Tibial nerve (tissue), 4 donors: ENCODE measurements around the gene RBM47. TPM values are rescaled to one million over a fixed set of nuclear protein-coding genes. Genes with fewer than 3 reads are reported as not detected.
"Not testable (repeated sequence)": the region's sequence is repeated elsewhere in the genome, so short reads cannot be mapped to it uniquely, and the experiment has no call there.

Source experiments
- DNase-seq, 2 donors: peaks; one replicate each; pipeline ENCODE4 v3.0.0-alpha.2; 2019; ENCODE audit warnings: low spot score in 2 of 2
- H3K27ac ChIP-seq, 4 donors: fragments of 200-600 bp; sonication (generic) in 3 of 4; one replicate each; pipeline ENCODE4 v1.5.1; 2017 to 2019; ENCODE audit warnings: mild to moderate bottlenecking in 1 of 4
- H3K27me3 ChIP-seq, 2 donors: fragments of 200-600 bp; sonication (generic) in 1 of 2; one replicate each; pipeline versions ENCODE4 v1.5.1 to v1.6.0; 2017 to 2019
- H3K36me3 ChIP-seq, 3 donors: fragments of 200-600 bp; sonication (generic); one replicate each; pipeline ENCODE4 v1.5.1; 2018 to 2019
- H3K4me1 ChIP-seq, 4 donors: fragments of 200-600 bp; sonication (generic) in 3 of 4; one replicate each; pipeline ENCODE4 v1.5.1; 2017 to 2019
- H3K4me3 ChIP-seq, 4 donors: fragments of 200-600 bp; sonication (generic) in 3 of 4; one replicate each; pipeline ENCODE4 v1.5.1; 2017 to 2019; ENCODE audit warnings: mild to moderate bottlenecking in 1 of 4, moderate library complexity in 1 of 4
- H3K9me3 ChIP-seq, 4 donors: fragments of 200-600 bp; sonication (generic) in 3 of 4; one replicate each; pipeline ENCODE4 v1.5.1; 2017 to 2019
- EP300 ChIP-seq, 2 donors: sonication (generic); formaldehyde crosslinking; IDR thresholded peaks; one replicate each; pipeline ENCODE4 v1.6.1; 2017; ENCODE audit warnings: antibody characterized with exemption in 2 of 2, mild to moderate bottlenecking in 1 of 2
- POLR2A ChIP-seq, 2 donors: fragments of 450-650 bp; IDR thresholded peaks; one replicate each; pipeline ENCODE4 v1.6.1; 2017; ENCODE audit warnings: antibody characterized with exemption in 2 of 2, mild to moderate bottlenecking in 2 of 2, moderate library complexity in 2 of 2
- WGBS, 2 donors: methylation state at CpG; one replicate each; pipeline ENCODE4 v1.1.5; 2018; 5-methylcytosine and 5-hydroxymethylcytosine counted together
- total RNA-seq, 4 donors: library from RNA; depleted of rRNA; stranded (reverse); fragments of >200 nt; gene quantifications; one replicate each; pipeline ENCODE4 v1.1.0, GENCODE V29; 2016
- TF ChIP-seq, protein P1 (sequence below), 5 experiments: fragments of 200-600 bp in 3 of 5; fragments of 450-650 bp in 2 of 5; sonication (generic) in 3 of 5; IDR thresholded peaks; one replicate each; pipeline ENCODE4 v1.5.1; 2016 to 2019; ENCODE audit warnings: antibody characterized with exemption in 5 of 5, mild to moderate bottlenecking in 3 of 5, moderate library complexity in 2 of 5

RBM47 gene
- total RNA-seq, 4 donors from 2014 or later = 22.8 to 93.9 (median 41.0) TPM

DNA sequence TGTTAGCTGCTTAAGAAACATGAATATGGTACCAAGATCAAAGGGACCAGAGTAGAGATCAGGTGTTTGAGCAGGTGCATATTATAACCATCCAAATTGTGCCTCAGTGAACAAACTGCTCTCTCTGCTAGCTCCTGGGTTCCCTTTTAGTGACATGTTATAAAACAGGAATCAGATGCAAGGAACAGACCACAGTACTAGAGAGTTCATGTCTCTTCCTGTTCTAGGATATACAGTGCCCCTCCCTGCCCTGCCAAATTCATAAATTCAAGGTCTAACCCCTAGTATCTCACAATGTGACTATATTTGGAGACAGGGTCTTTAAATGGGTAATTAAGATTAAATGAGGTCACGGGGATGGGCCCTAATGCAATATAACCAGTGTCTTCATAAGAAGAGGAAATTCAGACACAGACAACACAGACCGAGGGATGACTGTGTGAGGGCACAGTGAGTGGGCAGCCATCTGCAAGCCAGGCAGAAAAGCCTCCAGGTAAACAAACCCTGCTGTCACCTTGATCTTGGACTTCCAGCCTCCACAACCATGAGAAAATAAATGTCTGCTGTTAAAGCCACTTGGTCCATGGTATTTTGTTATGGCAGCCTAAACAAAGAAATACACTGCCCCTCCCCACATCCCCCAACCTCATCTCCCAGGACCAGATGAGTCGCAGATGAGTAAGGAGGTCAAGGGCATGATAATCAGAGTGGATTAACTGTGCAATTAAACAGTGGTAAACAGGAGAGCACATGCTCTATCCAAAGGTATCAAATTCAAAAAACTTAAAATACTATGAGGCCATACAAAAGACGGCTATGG, 82.5 kb downstream of the RBM47 start:
- H3K27ac ChIP-seq = no peak overlapping the region
- H3K27me3 ChIP-seq = no peaks in the 10 kb centered on the region
- 80 to 87% methylated on average over 4 of the region's 4 CpGs for WGBS, 2 donors
- DNase-seq = no peak
- no peaks in the 10 kb centered on the region for H3K9me3 ChIP-seq
- no peak overlapping the region for H3K4me3 ChIP-seq
- TF ChIP-seq POLR2A (IDR thresholded peaks at IDR 0.05) (no peak), EP300 (IDR thresholded peaks at IDR 0.05) (no peak)
- TF ChIP-seq, protein P1, sequence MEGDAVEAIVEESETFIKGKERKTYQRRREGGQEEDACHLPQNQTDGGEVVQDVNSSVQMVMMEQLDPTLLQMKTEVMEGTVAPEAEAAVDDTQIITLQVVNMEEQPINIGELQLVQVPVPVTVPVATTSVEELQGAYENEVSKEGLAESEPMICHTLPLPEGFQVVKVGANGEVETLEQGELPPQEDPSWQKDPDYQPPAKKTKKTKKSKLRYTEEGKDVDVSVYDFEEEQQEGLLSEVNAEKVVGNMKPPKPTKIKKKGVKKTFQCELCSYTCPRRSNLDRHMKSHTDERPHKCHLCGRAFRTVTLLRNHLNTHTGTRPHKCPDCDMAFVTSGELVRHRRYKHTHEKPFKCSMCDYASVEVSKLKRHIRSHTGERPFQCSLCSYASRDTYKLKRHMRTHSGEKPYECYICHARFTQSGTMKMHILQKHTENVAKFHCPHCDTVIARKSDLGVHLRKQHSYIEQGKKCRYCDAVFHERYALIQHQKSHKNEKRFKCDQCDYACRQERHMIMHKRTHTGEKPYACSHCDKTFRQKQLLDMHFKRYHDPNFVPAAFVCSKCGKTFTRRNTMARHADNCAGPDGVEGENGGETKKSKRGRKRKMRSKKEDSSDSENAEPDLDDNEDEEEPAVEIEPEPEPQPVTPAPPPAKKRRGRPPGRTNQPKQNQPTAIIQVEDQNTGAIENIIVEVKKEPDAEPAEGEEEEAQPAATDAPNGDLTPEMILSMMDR (IDR thresholded peaks at IDR 0.05) = no peak
- no peaks in the 10 kb centered on the region for H3K36me3 ChIP-seq
- H3K4me1 ChIP-seq = no peaks in the 10 kb centered on the region

DNA sequence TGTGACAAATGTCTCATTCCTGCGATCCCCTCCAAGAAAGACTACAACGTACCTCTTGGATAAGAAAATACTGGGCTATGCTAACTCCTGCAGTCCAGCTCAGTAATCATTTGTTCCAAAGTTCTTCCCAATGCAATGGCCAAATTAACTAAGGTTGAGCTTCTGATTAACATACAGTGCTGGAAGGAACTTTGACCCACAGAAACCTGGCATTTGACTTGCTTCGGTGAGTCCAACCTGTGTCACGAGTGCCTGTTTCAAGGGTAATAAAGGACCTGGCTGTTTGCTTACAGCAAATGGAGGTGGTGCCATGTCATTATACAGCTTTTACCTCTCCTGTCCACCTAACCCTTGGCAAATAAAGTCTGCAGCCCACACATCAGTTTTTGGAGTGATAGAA, 83.2 kb downstream of the RBM47 start:
- TF ChIP-seq POLR2A (IDR thresholded peaks at IDR 0.05) (no peak), EP300 (IDR thresholded peaks at IDR 0.05) (no peak)
- TF ChIP-seq, protein P1 (IDR thresholded peaks at IDR 0.05) = no peak
- Histone ChIP-seq H3K27me3 (no peaks in the 10 kb centered on the region), H3K27ac (no peak overlapping the region), H3K4me3 (no peak overlapping the region), H3K36me3 (no peaks in the 10 kb centered on the region), H3K9me3 (no peaks in the 10 kb centered on the region), H3K4me1 (no peaks in the 10 kb centered on the region)
- WGBS, 2 donors = 89 to 91% methylated on average over 4 of the region's 4 CpGs
- DNase-seq = no peak

DNA sequence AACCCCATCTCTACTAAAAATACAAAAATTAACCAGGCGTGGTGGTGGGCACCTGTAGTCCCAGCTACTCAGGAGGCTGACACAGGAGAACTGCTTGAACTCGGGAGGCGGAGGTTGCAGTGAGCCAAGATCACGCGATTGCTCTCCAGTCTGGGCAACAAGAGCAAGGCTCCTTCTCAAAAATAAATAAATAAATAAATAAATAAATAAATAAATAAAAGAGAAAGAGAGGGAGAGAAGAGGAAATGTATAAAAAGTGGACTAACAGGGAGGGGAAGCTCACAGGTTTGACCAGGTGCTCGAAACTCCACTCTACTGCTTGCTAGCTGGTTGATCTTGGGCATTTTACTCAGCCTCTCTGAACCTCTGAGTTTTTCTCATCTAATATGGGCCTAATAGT, 84.2 kb downstream of the RBM47 start:
- 97% methylated on average over 6 of the region's 6 CpGs for WGBS, 2 donors
- not testable (repeated sequence) for H3K9me3 ChIP-seq, H3K36me3 ChIP-seq, H3K27me3 ChIP-seq, H3K4me3 ChIP-seq, H3K4me1 ChIP-seq, H3K27ac ChIP-seq, DNase-seq

DNA sequence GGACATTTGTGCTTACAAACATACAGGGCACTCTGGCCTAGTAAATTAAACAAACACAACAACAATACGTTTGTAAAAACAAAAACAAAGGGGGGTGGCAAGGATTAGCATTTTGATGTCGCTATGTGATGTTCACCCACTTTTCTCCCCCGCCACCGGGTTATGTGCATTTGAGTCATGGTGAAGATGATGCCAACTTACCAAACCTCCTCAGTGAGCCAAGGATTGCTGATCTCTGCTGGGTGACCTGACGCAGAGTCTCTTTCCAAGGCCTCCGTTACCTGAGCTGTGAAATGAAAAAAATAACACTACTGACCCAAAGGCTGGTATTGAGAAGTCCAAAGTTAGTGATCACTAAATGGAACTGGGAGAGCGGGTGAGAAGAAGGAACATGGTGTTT, 85.4 kb downstream of the RBM47 start:
- Histone ChIP-seq H3K27me3 (no peaks in the 10 kb centered on the region), H3K9me3 (no peaks in the 10 kb centered on the region), H3K4me1 (no peaks in the 10 kb centered on the region), H3K27ac (no peak overlapping the region), H3K36me3 (no peaks in the 10 kb centered on the region), H3K4me3 (no peak overlapping the region)
- WGBS, 2 donors = 85 to 91% methylated on average over 7 of the region's 7 CpGs
- DNase-seq = no peak
- TF ChIP-seq EP300 (IDR thresholded peaks at IDR 0.05) (no peak), POLR2A (IDR thresholded peaks at IDR 0.05) (no peak)
- TF ChIP-seq, protein P1 (IDR thresholded peaks at IDR 0.05) = no peak

DNA sequence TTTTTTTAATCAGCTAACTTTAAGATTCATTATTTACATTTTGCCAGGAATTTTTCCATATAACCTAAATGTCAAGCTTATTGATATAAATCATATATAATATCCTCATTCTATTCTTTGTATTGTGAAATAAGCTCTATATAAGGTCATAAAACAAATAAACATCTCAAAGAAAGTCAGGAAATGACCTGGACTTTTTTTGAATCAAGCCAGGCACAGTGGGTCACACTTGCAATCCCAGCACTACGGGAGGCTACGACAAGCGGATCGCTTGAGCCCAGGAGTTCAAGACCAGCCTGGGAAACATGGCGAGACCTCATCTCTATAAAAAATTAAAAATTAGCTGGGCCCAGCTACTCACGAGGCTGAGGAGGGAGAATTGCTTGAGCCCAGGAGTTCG, 88.9 kb downstream of the RBM47 start:
- no peak overlapping the region for H3K27ac ChIP-seq
- WGBS, 2 donors = 89 to 92% methylated on average over 7 of the region's 7 CpGs
- no peak for TF ChIP-seq EP300 (IDR thresholded peaks at IDR 0.05)
- TF ChIP-seq POLR2A (IDR thresholded peaks at IDR 0.05) = no peak
- TF ChIP-seq, protein P1 (IDR thresholded peaks at IDR 0.05) = no peak
- H3K4me3 ChIP-seq = no peak overlapping the region
- no peaks in the 10 kb centered on the region for H3K4me1 ChIP-seq
- DNase-seq = no peak
- no peaks in the 10 kb centered on the region for H3K9me3 ChIP-seq
- no peaks in the 10 kb centered on the region for H3K36me3 ChIP-seq
- H3K27me3 ChIP-seq = no peaks in the 10 kb centered on the region
